Measurements from ENCODE around the gene HSPA4.
"Not testable (repeated sequence)": the region's sequence is repeated elsewhere in the genome, so short reads cannot be mapped to it uniquely, and the experiment has no call there.

Gene HSPA4

GRCh38 chr5:133051061-133051541 is 712 bp upstream of the HSPA4 start:
- no peak for DNase-seq

- DNase-seq = peak; percentile 61
Observed at GRCh38 chr5:133052317-133053175, 733 bp downstream of the HSPA4 start.

GRCh38 chr5:133053448-133053847 is 1.6 kb downstream of the HSPA4 start:
- no peak for DNase-seq

GRCh38 chr5:133054697-133055471 is 3.1 kb downstream of the HSPA4 start:
- DNase-seq = no peak

- DNase-seq = no peak
Observed at GRCh38 chr5:133056891-133057290, 5.1 kb downstream of the HSPA4 start.

- no peak for DNase-seq
Observed at GRCh38 chr5:133059621-133060020, 7.8 kb downstream of the HSPA4 start.

- no peak for DNase-seq
Observed at GRCh38 chr5:133062276-133062675, 10.5 kb downstream of the HSPA4 start.

- no peak for DNase-seq
Observed at GRCh38 chr5:133063965-133064364, 12.2 kb downstream of the HSPA4 start.

GRCh38 chr5:133065471-133065870 is 13.7 kb downstream of the HSPA4 start:
- no peak for DNase-seq

- DNase-seq = no peak
Observed at GRCh38 chr5:133066045-133066444, 14.2 kb downstream of the HSPA4 start.

- DNase-seq = no peak
Observed at GRCh38 chr5:133072021-133072420, 20.2 kb downstream of the HSPA4 start.

GRCh38 chr5:133075572-133076536 is 24.0 kb downstream of the HSPA4 start:
- DNase-seq = no peak

GRCh38 chr5:133079048-133079447 is 27.2 kb downstream of the HSPA4 start:
- DNase-seq = no peak

- no peak for DNase-seq
Observed at GRCh38 chr5:133081036-133081435, 29.2 kb downstream of the HSPA4 start.

- DNase-seq = no peak
Observed at GRCh38 chr5:133081703-133082102, 29.9 kb downstream of the HSPA4 start.

- no peak for DNase-seq
Observed at GRCh38 chr5:133082128-133082527, 30.3 kb downstream of the HSPA4 start.

GRCh38 chr5:133083901-133084300 is 32.1 kb downstream of the HSPA4 start:
- DNase-seq = no peak

GRCh38 chr5:133085171-133085570 is 33.4 kb downstream of the HSPA4 start:
- DNase-seq = not testable (repeated sequence)

- DNase-seq = no peak
Observed at GRCh38 chr5:133086366-133086875, 34.6 kb downstream of the HSPA4 start.

- DNase-seq = no peak
Observed at GRCh38 chr5:133088064-133088463, 36.3 kb downstream of the HSPA4 start.

- DNase-seq = no peak
Observed at GRCh38 chr5:133091034-133091433, 39.2 kb downstream of the HSPA4 start.

- DNase-seq = no peak
Observed at GRCh38 chr5:133106343-133106742, 54.5 kb downstream of the HSPA4 start.

All from CD4-positive, alpha-beta T cell treated with Interleukin-12 subunit alpha and Interleukin-12 subunit beta, for 1 hour (primary cell).